HEK293 (cell line): ENCODE measurements around the gene FAM227B.

Source experiments
- CTCF ChIA-PET: fragments of 350-600 bp; formaldehyde crosslinking; extraction: SDS; loops from one replicate; lab custom pipeline; 2021; ENCODE audit warnings: antibody characterized with exemption; lab: Yijun Ruan, JAX
- POLR2A ChIA-PET: fragments of 300-600 bp; formaldehyde crosslinking; extraction: SDS; loops from one replicate; lab custom pipeline; 2020; ENCODE audit warnings: antibody characterized with exemption, inconsistent platforms; lab: Yijun Ruan, JAX
- H3K27ac ChIP-seq: fragments of 200-500 bp; sonication (Bioruptor generic); 2 replicates; pipeline ENCODE4 v1.5.1; 2014; ENCODE audit warnings: low read depth, low read length, control low read depth, inconsistent platforms; ENCODE audit errors: extremely low read depth
- H3K36me3 ChIP-seq, 2 experiments: fragments of 200-500 bp in 1 of 2; sonication (Bioruptor generic) in 1 of 2; 1 replicate in 1 of 2; 2 replicates in 1 of 2; pipeline ENCODE4 v1.5.1; 2014 to 2017; ENCODE audit warnings: inconsistent platforms in 2 of 2, low read length in 2 of 2; ENCODE audit not compliant: control insufficient read depth in 2 of 2, insufficient read depth in 1 of 2
- H3K4me1 ChIP-seq: fragments of 200-500 bp; sonication (Bioruptor generic); 2 replicates; pipeline ENCODE4 v1.5.1; 2014; ENCODE audit warnings: mild to moderate bottlenecking, low read length, inconsistent platforms; ENCODE audit not compliant: control insufficient read depth, insufficient read depth
- H3K4me3 ChIP-seq: 2 replicates; pipeline ENCODE4 v1.5.1; 2011; ENCODE audit warnings: low read depth, mild to moderate bottlenecking, control low read depth, low read length, moderate library complexity
- H3K9me3 ChIP-seq: fragments of 200-500 bp; sonication (Bioruptor generic); 2 replicates; pipeline ENCODE4 v1.5.1; 2014; ENCODE audit warnings: low read depth, low read length, inconsistent platforms; ENCODE audit not compliant: control insufficient read depth, insufficient read depth
- AEBP2 ChIP-seq: fragments of 450-650 bp; formaldehyde crosslinking; IDR thresholded peaks from 2 replicates; pipeline ENCODE4 v1.5.1; 2016; ENCODE audit warnings: missing biosample characterization, missing genetic modification characterization, borderline replicate concordance
- ELK4 ChIP-seq: IDR thresholded peaks from 2 replicates; pipeline ENCODE4 v1.6.1; 2011; ENCODE audit warnings: mild to moderate bottlenecking, low read depth, low read length, borderline replicate concordance
- INSM2 ChIP-seq: fragments of 450-650 bp; formaldehyde crosslinking; IDR thresholded peaks from 2 replicates; pipeline ENCODE4 v1.5.1; 2016; ENCODE audit warnings: missing biosample characterization, missing genetic modification characterization
- KLF1 ChIP-seq: fragments of 450-650 bp; formaldehyde crosslinking; IDR thresholded peaks from 2 replicates; pipeline ENCODE4 v1.5.1; 2016; ENCODE audit warnings: missing biosample characterization, missing genetic modification characterization
- RBAK ChIP-seq: fragments of 450-650 bp; formaldehyde crosslinking; IDR thresholded peaks from 2 replicates; pipeline ENCODE4 v1.5.1; 2016; ENCODE audit warnings: missing biosample characterization, missing genetic modification characterization
- REPIN1 ChIP-seq: fragments of 450-650 bp; formaldehyde crosslinking; IDR thresholded peaks from 2 replicates; pipeline ENCODE4 v1.5.1; 2017; ENCODE audit warnings: missing biosample characterization, missing genetic modification characterization, low read depth
- YY1 ChIP-seq: fragments of 450-650 bp; formaldehyde crosslinking; IDR thresholded peaks from 2 replicates; pipeline ENCODE4 v1.5.1; 2018; ENCODE audit warnings: missing biosample characterization, missing genetic modification characterization
- ZBTB1 ChIP-seq: fragments of 450-650 bp; formaldehyde crosslinking; IDR thresholded peaks from 2 replicates; pipeline ENCODE4 v1.5.1; 2016; ENCODE audit warnings: missing biosample characterization, missing genetic modification characterization
- ZBTB21 ChIP-seq: fragments of 450-650 bp; formaldehyde crosslinking; IDR thresholded peaks from 2 replicates; pipeline ENCODE4 v1.5.1; 2017; ENCODE audit warnings: missing biosample characterization, missing genetic modification characterization
- ZFHX2 ChIP-seq: fragments of 450-650 bp; formaldehyde crosslinking; conservative IDR thresholded peaks from 2 replicates; pipeline ENCODE4 v1.5.1; 2016; ENCODE audit warnings: missing biosample characterization, missing genetic modification characterization
- ZNF133 ChIP-seq: fragments of 450-650 bp; formaldehyde crosslinking; IDR thresholded peaks from 2 replicates; pipeline ENCODE4 v1.5.1; 2016; ENCODE audit warnings: missing biosample characterization, missing genetic modification characterization
- ZNF157 ChIP-seq: fragments of 450-650 bp; formaldehyde crosslinking; IDR thresholded peaks from 2 replicates; pipeline ENCODE4 v1.5.1; 2016; ENCODE audit warnings: missing biosample characterization, missing genetic modification characterization
- ZNF202 ChIP-seq: fragments of 450-650 bp; formaldehyde crosslinking; IDR thresholded peaks from 2 replicates; pipeline ENCODE4 v1.5.1; 2016; ENCODE audit warnings: missing biosample characterization, missing genetic modification characterization, borderline replicate concordance
- ZNF501 ChIP-seq: fragments of 450-650 bp; formaldehyde crosslinking; IDR thresholded peaks from 2 replicates; pipeline ENCODE4 v1.5.1; 2016; ENCODE audit warnings: missing biosample characterization, missing genetic modification characterization
- ZNF555 ChIP-seq: fragments of 450-650 bp; formaldehyde crosslinking; conservative IDR thresholded peaks from 2 replicates; pipeline ENCODE4 v1.5.1; 2017; ENCODE audit warnings: missing biosample characterization, mild to moderate bottlenecking, missing genetic modification characterization, inconsistent platforms
- ZNF560 ChIP-seq: fragments of 450-650 bp; formaldehyde crosslinking; IDR thresholded peaks from 2 replicates; pipeline ENCODE4 v1.5.1; 2017; ENCODE audit warnings: missing biosample characterization, missing genetic modification characterization, borderline replicate concordance
- ZNF776 ChIP-seq: fragments of 450-650 bp; formaldehyde crosslinking; IDR thresholded peaks from 2 replicates; pipeline ENCODE4 v1.5.0; 2017; ENCODE audit warnings: missing biosample characterization, missing genetic modification characterization, borderline replicate concordance
- ZNF791 ChIP-seq: fragments of 450-650 bp; formaldehyde crosslinking; IDR thresholded peaks from 2 replicates; pipeline ENCODE4 v1.5.1; 2016; ENCODE audit warnings: missing biosample characterization, missing genetic modification characterization
- ZNF792 ChIP-seq: fragments of 450-650 bp; formaldehyde crosslinking; IDR thresholded peaks from 2 replicates; pipeline ENCODE4 v1.5.1; 2016; ENCODE audit warnings: missing biosample characterization, missing genetic modification characterization
- ZSCAN16 ChIP-seq: fragments of 450-650 bp; formaldehyde crosslinking; IDR thresholded peaks from 2 replicates; pipeline ENCODE4 v1.5.1; 2016; ENCODE audit warnings: missing biosample characterization, missing genetic modification characterization
- ZSCAN18 ChIP-seq: fragments of 450-650 bp; formaldehyde crosslinking; IDR thresholded peaks from 2 replicates; pipeline ENCODE4 v1.5.1; 2016; ENCODE audit warnings: missing biosample characterization, missing genetic modification characterization

The FAM227B gene

DNA sequence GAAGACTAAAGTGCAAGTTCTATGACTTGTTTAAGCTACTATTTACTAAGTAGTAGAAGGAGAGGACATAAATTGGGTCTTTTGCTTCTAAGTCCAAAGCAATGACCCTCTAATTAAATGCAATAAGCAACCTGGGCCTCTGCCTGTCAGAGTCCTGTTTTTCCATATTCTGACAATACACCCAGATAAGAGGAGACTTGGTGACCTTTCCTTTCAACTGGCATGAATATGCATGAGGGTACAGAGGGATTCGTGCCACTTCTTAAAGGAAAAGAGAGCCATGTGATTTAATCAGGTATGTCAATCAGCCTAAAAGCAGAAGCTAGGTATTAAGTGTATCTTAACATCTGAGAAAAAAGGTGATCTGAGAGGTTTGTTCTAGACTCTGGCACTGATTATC is 248.3 kb downstream of the FAM227B start:
- POLR2A ChIA-PET = no interaction called here
- TF ChIP-seq INSM2 (tag by site-specific recombination) (no peak), ZNF202 (tag by site-specific recombination) (no peak), ZNF157 (tag by site-specific recombination) (no peak), ZNF133 (no peak)
- TF ChIP-seq, all 188 proteins: peak for 0
- Histone ChIP-seq H3K9me3 (no peaks in the 10 kb centered on the region), H3K27ac (no peak overlapping the region), H3K4me1 (no peaks in the 10 kb centered on the region), H3K4me3 (no peak overlapping the region), H3K36me3 (no peaks in the 10 kb centered on the region)
- CTCF ChIA-PET = no interaction called here

- ChIA-PET CTCF (no interaction called here), POLR2A (no interaction called here)
- Histone ChIP-seq H3K36me3 (no peaks in the 10 kb centered on the region), H3K4me3 (no peak overlapping the region), H3K27ac (no peak overlapping the region), H3K9me3 (no peaks in the 10 kb centered on the region), H3K4me1 (no peaks in the 10 kb centered on the region)
- no peak for TF ChIP-seq ZNF133
- no peak for TF ChIP-seq ZNF776 (tag by site-specific recombination)
- TF ChIP-seq RBAK (tag by site-specific recombination) = no peak
- TF ChIP-seq ZNF560 (tag by site-specific recombination) = no peak
- no peak for TF ChIP-seq ZNF555 (tag by site-specific recombination)
- TF ChIP-seq ZBTB21 (tag by site-specific recombination) = no peak
- TF ChIP-seq AEBP2 = no peak
- TF ChIP-seq ZFHX2 (tag by site-specific recombination) = no peak
- TF ChIP-seq ZSCAN18 (tag by site-specific recombination) = no peak
- no peak for TF ChIP-seq ZNF501 (tag by site-specific recombination)
- no peak for TF ChIP-seq ZSCAN16
- no peak for TF ChIP-seq YY1 (tag by site-specific recombination)
- no peak for TF ChIP-seq KLF1 (tag by site-specific recombination)
- no peak for TF ChIP-seq REPIN1 (tag by site-specific recombination)
- TF ChIP-seq ZBTB1 = no peak
These were observed 249.8 kb downstream of the FAM227B start for GRCh38 chr15:49370782-49371181.

GRCh38 chr15:49366496-49366895 is 254.1 kb downstream of the FAM227B start:
- H3K27ac ChIP-seq = no peak overlapping the region
- ChIA-PET POLR2A (no interaction called here), CTCF (no interaction called here)
- H3K4me1 ChIP-seq = no peaks in the 10 kb centered on the region
- TF ChIP-seq ZNF792 (tag by site-specific recombination) (no peak), ZNF791 (tag by site-specific recombination) (no peak), ELK4 (no peak)
- H3K36me3 ChIP-seq = no peaks in the 10 kb centered on the region
- no peaks in the 10 kb centered on the region for H3K9me3 ChIP-seq
- H3K4me3 ChIP-seq = no peak overlapping the region
